K562 (cell line): ENCODE measurements around the gene KLHL6. TPM values are rescaled to one million over a fixed set of nuclear protein-coding genes. Genes with fewer than 3 reads are reported as not detected.
A peak's percentile ranks its signal among the peaks of the same experiment; 100 is the strongest.

Experiments
- ADNP ChIP-seq: fragments of 200-800 bp; sonication (Bioruptor generic); IDR thresholded peaks from 2 replicates; pipeline ENCODE4 v1.6.1; 2016; ENCODE audit warnings: missing genetic modification characterization, missing compliant biosample characterization
- ARID2 ChIP-seq: fragments of 450-650 bp; IDR thresholded peaks from 2 replicates; pipeline ENCODE4 v1.6.1; 2017; ENCODE audit warnings: antibody characterized with exemption, mild to moderate bottlenecking
- CBX5 ChIP-seq: IDR thresholded peaks from 2 replicates; pipeline ENCODE4 v1.6.1; 2014; ENCODE audit warnings: low read depth, borderline replicate concordance
- HDAC3 ChIP-seq: fragments of 450-650 bp; IDR thresholded peaks from 2 replicates; pipeline ENCODE4 v1.6.1; 2018; ENCODE audit warnings: borderline replicate concordance, mild to moderate bottlenecking, moderate library complexity; ENCODE audit not compliant: partially characterized antibody
- HOXB6 ChIP-seq: fragments of 250-450 bp; sonication (Bioruptor Pico); IDR thresholded peaks from 2 replicates; pipeline ENCODE4 v1.5.1; 2022; ENCODE audit warnings: mild to moderate bottlenecking, borderline replicate concordance
- KDM4B ChIP-seq, 2 experiments: fragments of 450-650 bp in 1 of 2; sonication (generic) in 1 of 2; IDR thresholded peaks; 2 replicates each; pipeline ENCODE4 v1.6.1; 2016 to 2017; ENCODE audit warnings: borderline replicate concordance in 2 of 2, antibody characterized with exemption in 1 of 2, low read depth in 1 of 2, mild to moderate bottlenecking in 1 of 2
- MAFF ChIP-seq: IDR thresholded peaks from 2 replicates; pipeline ENCODE4 v1.6.1; 2012; ENCODE audit warnings: low read length, improper control_type of control experiment
- MCM2 ChIP-seq: fragments of 450-650 bp; IDR thresholded peaks from 2 replicates; pipeline ENCODE4 v1.6.1; 2017; ENCODE audit warnings: low read depth, mild to moderate bottlenecking
- MEIS2 ChIP-seq: fragments of 450-650 bp; IDR thresholded peaks from 2 replicates; pipeline ENCODE4 v1.6.1; 2014; ENCODE audit warnings: mild to moderate bottlenecking; ENCODE audit not compliant: partially characterized antibody
- MIER1 ChIP-seq: fragments of 450-650 bp; IDR thresholded peaks from 2 replicates; pipeline ENCODE4 v1.6.1; 2016; ENCODE audit warnings: antibody characterized with exemption, mild to moderate bottlenecking, low read depth
- MTA1 ChIP-seq: fragments of 450-650 bp; IDR thresholded peaks from 2 replicates; pipeline ENCODE4 v1.6.1; 2017; ENCODE audit warnings: borderline replicate concordance
- NCOA1 ChIP-seq: fragments of 450-650 bp; IDR thresholded peaks from 2 replicates; pipeline ENCODE4 v1.6.1; 2016; ENCODE audit warnings: low read depth
- NR4A1 ChIP-seq, 2 experiments: fragments of 250-450 bp in 1 of 2; fragments of 450-650 bp in 1 of 2; sonication (Bioruptor Pico) in 1 of 2; IDR thresholded peaks; 2 replicates each; pipeline versions ENCODE4 v1.4.0 to v1.6.1; 2016 to 2020; ENCODE audit warnings: mild to moderate bottlenecking in 2 of 2, missing compliant biosample characterization in 1 of 2, missing genetic modification characterization in 1 of 2, moderate library complexity in 1 of 2
- PKNOX1 ChIP-seq: fragments of 450-650 bp; IDR thresholded peaks from 2 replicates; pipeline ENCODE4 v1.6.1; 2016
- POLR3G ChIP-seq: IDR thresholded peaks from 2 replicates; pipeline ENCODE4 v1.6.1; 2011; ENCODE audit not compliant: insufficient read length, insufficient replicate concordance; ENCODE audit errors: extremely low read depth
- RAD21 ChIP-seq, 2 experiments: fragments of 250-450 bp in 1 of 2; fragments of 450-650 bp in 1 of 2; sonication (Bioruptor Pico) in 1 of 2; formaldehyde crosslinking in 1 of 2; IDR thresholded peaks in 1 of 2; conservative IDR thresholded peaks in 1 of 2; 2 replicates each; pipeline versions ENCODE4 v1.4.0 to v1.8.0; 2020 to 2022; ENCODE audit warnings: mild to moderate bottlenecking in 2 of 2, moderate library complexity in 1 of 2
- SIRT6 ChIP-seq: IDR thresholded peaks from one replicate; pipeline ENCODE4 v1.6.1; 2012; ENCODE audit warnings: low read depth, mild to moderate bottlenecking, control low read depth, inconsistent platforms, low read length, moderate library complexity
- SMARCA5 ChIP-seq: fragments of 450-650 bp; IDR thresholded peaks from 2 replicates; pipeline ENCODE4 v1.6.1; 2016
- ZNF407 ChIP-seq: fragments of 450-650 bp; IDR thresholded peaks from 2 replicates; pipeline ENCODE4 v1.6.1; 2016; ENCODE audit warnings: low read depth
- ZNF444 ChIP-seq: fragments of 250-450 bp; sonication (Bioruptor Pico); IDR thresholded peaks from 2 replicates; pipeline ENCODE4 v1.4.0; 2020; ENCODE audit warnings: mild to moderate bottlenecking, moderate library complexity
- polyA plus RNA-seq, 8 experiments: library from polyadenylated mRNA; depleted of rRNA in 4 of 8; stranded (reverse) in 5 of 8; unstranded in 3 of 8; fragments of >200 nt; fragmentation: Nextera tagmentation in 2 of 8; fragmentation: Illumina TruSeq in 1 of 8; extraction: Ambion mirVana in 2 of 8; extraction: Trizol in 1 of 8; gene quantifications; 2 replicates each; pipeline versions ENCODE4 v1.2.1 to v1.2.3, GENCODE V29; 2011 to 2014; ENCODE audit warnings: inconsistent platforms in 1 of 8, missing spikeins in 1 of 8
- total RNA-seq, 7 experiments: library from RNA; depleted of rRNA in 6 of 7; stranded (reverse); fragments of >200 nt in 6 of 7; fragmentation: Illumina TruSeq in 2 of 7; extraction: Trizol in 2 of 7; gene quantifications; 2 replicates each; pipeline versions ENCODE4 v1.2.1 to v1.2.3, GENCODE V29; 2011 to 2021; ENCODE audit warnings: low replicate concordance in 1 of 7

Gene KLHL6
- total and polyA plus RNA-seq, 9 of the 15 experiments (the other 6 are each of a cell fraction or from before 2014, with no cell fraction given) = 0.18 to 2.1 (median 1.4) TPM

GRCh38 chr3:183555541-183556081 lies at the start of gene KLHL6 (continued):
- TF ChIP-seq ADNP (tag) (no peak), MAFF (no peak), RAD21 (CRISPR knock-in tag; conservative IDR thresholded peaks at IDR 0.05 in 1 of 2, IDR thresholded peaks at IDR 0.05 in 1 of 2) (0 out of 4 replicates have a peak, but pooled peaks of 1 of the 2 experiments have one; percentile 6), PKNOX1 (peak; percentile 77), MTA1 (no peak), MIER1 (no peak), NCOA1 (no peak), KDM4B (IDR thresholded peaks at IDR 0.05; ENCODE audit: borderline replicate concordance in 2 of 2, low read depth in 1 of 2) (no peak), SMARCA5 (no peak), HDAC3 (no peak), SIRT6 (no peak), ZNF444 (no peak), MCM2 (no peak), NR4A1 (CRISPR knock-in tag; IDR thresholded peaks at IDR 0.05) (no peak), NR4A1 (tag; IDR thresholded peaks at IDR 0.05) (no peak), ZNF407 (no peak), MEIS2 (peak; percentile 72), HOXB6 (no peak), POLR3G (no peak), CBX5 (0 out of 2 replicates have a peak, but pooled peaks have one; percentile 18), ARID2 (no peak)
